PFSK-1 (cell line): Measurements from ENCODE around the gene GP1BA.

Experiments
- FOXP2 ChIP-seq: optimal IDR thresholded peaks from 2 replicates; pipeline ENCODE3; 2011; ENCODE audit warnings: borderline replicate concordance, control low read depth, inconsistent platforms; ENCODE audit not compliant: insufficient read depth; ENCODE audit errors: extremely low read length, extremely low read depth
- POLR2AphosphoS5 ChIP-seq: IDR thresholded peaks from 2 replicates; pipeline ENCODE4 v1.6.1; 2012; ENCODE audit warnings: low read depth, mild to moderate bottlenecking, control low read depth, low read length, moderate library complexity
- REST ChIP-seq, 2 experiments: IDR thresholded peaks; 2 replicates each; pipeline versions ENCODE4 v1.6.1 to v1.8.0; 2011 to 2012; ENCODE audit warnings: low read depth in 2 of 2, low read length in 2 of 2, control low read depth in 1 of 2, inconsistent platforms in 1 of 2, mild to moderate bottlenecking in 1 of 2, moderate library complexity in 1 of 2; ENCODE audit not compliant: insufficient read depth in 1 of 2
- SIN3A ChIP-seq: IDR thresholded peaks from 2 replicates; pipeline ENCODE4 v1.6.1; 2012; ENCODE audit warnings: mild to moderate bottlenecking, low read length, moderate library complexity, borderline replicate concordance; ENCODE audit not compliant: insufficient read depth
- TAF1 ChIP-seq: IDR thresholded peaks from 2 replicates; pipeline ENCODE4 v1.6.1; 2012; ENCODE audit warnings: low read length, control low read depth, borderline replicate concordance; ENCODE audit not compliant: insufficient read depth

GP1BA gene

GRCh38 chr17:4973256-4974114 is 41.4 kb downstream of the GP1BA start:
- no peak for TF ChIP-seq REST (IDR thresholded peaks at IDR 0.05; ENCODE audit: insufficient read depth in 1 of 2, low read depth in 2 of 2, low read length in 2 of 2)

- TF ChIP-seq SIN3A (no peak), TAF1 (no peak), FOXP2 (no peak), REST (IDR thresholded peaks at IDR 0.05; ENCODE audit: insufficient read depth in 1 of 2, low read depth in 2 of 2, low read length in 2 of 2) (no peak), POLR2AphosphoS5 (no peak)
Measured at GRCh38 chr17:4974115-4974670, 42.1 kb downstream of the GP1BA start.

GRCh38 chr17:4978726-4979125 is 46.6 kb downstream of the GP1BA start:
- TF ChIP-seq REST (IDR thresholded peaks at IDR 0.05; ENCODE audit: insufficient read depth in 1 of 2, low read depth in 2 of 2, low read length in 2 of 2) (no peak), POLR2AphosphoS5 (no peak), FOXP2 (no peak), TAF1 (no peak), SIN3A (no peak)

GRCh38 chr17:4980644-4981216 is 48.7 kb downstream of the GP1BA start:
- no peak for TF ChIP-seq REST (IDR thresholded peaks at IDR 0.05; ENCODE audit: insufficient read depth in 1 of 2, low read depth in 2 of 2, low read length in 2 of 2)
- TF ChIP-seq POLR2AphosphoS5: no peak
- no peak for TF ChIP-seq SIN3A
- no peak for TF ChIP-seq FOXP2
- no peak for TF ChIP-seq TAF1
